Stimulated activated CD8-positive, alpha-beta memory T cell treated with anti-CD3 and anti-CD28 coated beads, Interleukin-4, amount 100 ng/mL, for 24 hours (primary cell): ENCODE measurements around the gene RGS13.
"Not testable (repeated sequence)": the region's sequence is repeated elsewhere in the genome, so short reads cannot be mapped to it uniquely, and the experiment has no call there.

Experiments used
- DNase-seq: peaks from one replicate; pipeline ENCODE4 v3.0.0-alpha.2; 2020; ENCODE audit warnings: low read depth

The RGS13 gene

GRCh38 chr1:192678099-192678498 lies 42.2 kb downstream of the RGS13 start:
- DNase-seq = no peak

- DNase-seq = no peak
Observed at GRCh38 chr1:192682335-192682734, 46.4 kb downstream of the RGS13 start.

GRCh38 chr1:192683081-192683480 lies 47.1 kb downstream of the RGS13 start:
- not testable (repeated sequence) for DNase-seq

- no peak for DNase-seq
Observed at GRCh38 chr1:192689459-192689858, 53.5 kb downstream of the RGS13 start.

- DNase-seq = no peak
Observed at GRCh38 chr1:192691041-192691440, 55.1 kb downstream of the RGS13 start.

- DNase-seq = no peak
Observed at GRCh38 chr1:192696082-192696481, 60.1 kb downstream of the RGS13 start.

- DNase-seq = no peak
Observed at GRCh38 chr1:192697771-192698170, 61.8 kb downstream of the RGS13 start.

GRCh38 chr1:192698731-192699130 lies 62.8 kb downstream of the RGS13 start:
- DNase-seq = no peak

GRCh38 chr1:192700834-192701271 lies 64.9 kb downstream of the RGS13 start:
- DNase-seq = no peak

- DNase-seq = no peak
Observed at GRCh38 chr1:192702212-192702902, 66.4 kb downstream of the RGS13 start.

- no peak for DNase-seq
Observed at GRCh38 chr1:192703283-192704206, 67.6 kb downstream of the RGS13 start.

- no peak for DNase-seq
Observed at GRCh38 chr1:192705510-192705909, 69.6 kb downstream of the RGS13 start.

- no peak for DNase-seq
Observed at GRCh38 chr1:192706936-192707335, 71.0 kb downstream of the RGS13 start.

GRCh38 chr1:192707978-192708547 lies 72.1 kb downstream of the RGS13 start:
- DNase-seq = no peak

- no peak for DNase-seq
Observed at GRCh38 chr1:192709544-192709943, 73.6 kb downstream of the RGS13 start.
